GM18867 (cell line): ENCODE measurements around the gene RLN3.

ENCODE experiments used
- ATAC-seq: cut with Tn5 transposase; IDR thresholded peaks from one replicate; pipeline ENCODE4 v1.9.1; 2021; ENCODE audit warnings: mild to moderate bottlenecking, moderate library complexity; ENCODE audit not compliant: unreplicated experiment

RLN3 gene

DNA sequence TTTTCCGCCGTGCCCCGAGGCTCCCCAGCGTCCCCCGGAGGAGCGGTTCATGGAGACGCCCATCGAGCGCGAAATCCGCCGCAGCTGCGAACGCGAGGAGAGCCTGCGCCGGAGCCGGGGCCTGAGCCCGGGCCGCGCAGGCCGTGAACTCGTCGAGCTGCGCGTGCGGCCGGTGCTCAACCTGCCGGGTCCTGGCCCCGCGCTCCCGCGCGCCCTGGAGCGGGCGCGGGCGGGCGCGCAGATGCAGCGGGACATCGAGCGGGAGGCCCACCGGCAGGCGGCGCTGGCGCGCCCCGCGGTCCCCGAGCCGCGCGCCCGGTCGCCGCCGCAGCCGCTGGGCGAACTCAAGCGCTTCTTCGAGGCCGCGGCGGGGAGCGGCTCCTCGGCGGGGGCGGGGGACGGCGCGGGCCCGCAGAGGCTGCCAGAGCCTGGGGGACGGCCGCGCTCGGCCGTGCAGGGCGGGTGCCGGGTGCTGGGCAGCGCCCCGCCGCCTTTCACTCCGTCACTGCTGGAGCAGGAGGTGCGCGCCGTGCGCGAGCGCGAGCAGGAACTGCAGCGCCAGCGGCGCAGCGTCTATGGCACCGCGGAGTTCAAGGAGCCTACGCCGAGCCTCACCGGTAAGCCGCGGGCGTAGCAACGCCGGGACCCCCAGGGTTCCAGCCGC, 45.4 kb downstream of the RLN3 start:
- peak; percentile 55 for ATAC-seq

DNA sequence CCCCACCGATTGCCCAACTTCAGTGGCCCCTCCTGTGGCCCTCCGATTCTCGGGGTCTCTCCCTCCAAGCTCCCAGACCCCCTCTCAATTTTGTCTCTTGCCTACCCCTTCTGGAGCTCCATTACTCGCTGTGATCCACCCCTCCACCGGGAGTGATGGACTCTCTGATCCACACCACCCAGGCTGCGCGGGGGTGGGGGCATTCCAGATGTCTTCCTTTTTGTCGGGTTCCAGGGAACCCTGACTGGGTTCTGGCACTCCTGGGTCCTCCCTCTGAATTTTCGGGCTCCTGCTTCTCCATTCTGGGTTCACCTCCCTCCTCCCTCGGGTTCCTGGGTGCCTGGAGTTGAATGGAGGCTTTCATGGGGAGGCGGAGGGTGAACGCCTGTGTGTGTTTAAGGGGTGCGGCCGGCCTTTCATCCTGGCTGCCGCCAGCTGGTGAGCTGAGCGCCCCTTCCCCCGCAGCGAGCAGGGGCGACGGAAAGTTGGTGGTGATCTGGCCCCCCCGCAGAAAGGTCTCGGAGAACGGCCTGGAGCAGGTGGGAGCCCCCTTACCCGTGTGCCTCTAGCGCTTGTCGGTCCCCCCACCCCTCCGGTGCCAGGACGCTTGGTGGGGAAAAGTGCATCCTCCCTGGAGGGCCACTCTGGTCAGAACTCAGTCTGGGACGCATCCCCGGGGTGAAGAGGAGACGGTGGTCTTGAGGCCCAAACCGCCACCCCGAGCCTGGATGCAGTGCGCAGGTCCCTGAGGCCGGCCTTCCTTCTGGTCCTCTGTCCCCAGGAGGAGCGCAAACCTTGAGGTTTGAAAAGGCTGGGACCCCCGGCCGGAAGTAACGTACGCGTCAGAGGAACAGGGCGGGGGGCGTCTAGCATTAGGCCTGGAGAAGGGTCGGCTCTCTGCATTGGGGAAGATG, 46.2 kb downstream of the RLN3 start:
- no peak for ATAC-seq

DNA sequence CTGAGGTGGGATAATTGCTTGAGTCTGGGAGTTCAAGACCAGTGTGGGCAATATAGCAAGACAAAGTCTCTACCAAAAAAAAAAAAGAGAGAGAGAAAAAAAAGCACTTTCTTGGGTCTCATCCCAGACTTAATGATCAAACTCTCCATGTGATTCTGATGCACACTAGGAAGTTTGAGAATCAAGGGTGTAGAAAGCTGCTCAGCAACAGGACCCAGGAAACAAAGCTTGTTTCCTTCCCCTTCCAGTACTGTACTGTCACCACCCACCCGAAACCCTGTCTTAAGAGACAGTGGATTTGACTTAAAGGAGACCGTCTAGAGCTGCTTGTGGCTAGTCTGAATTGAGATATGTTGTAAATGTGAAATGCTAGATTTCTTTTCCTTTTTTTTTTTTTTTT, 50.5 kb downstream of the RLN3 start:
- ATAC-seq: no peak
